Measurements from ENCODE around the gene ZNF367.

DNA sequence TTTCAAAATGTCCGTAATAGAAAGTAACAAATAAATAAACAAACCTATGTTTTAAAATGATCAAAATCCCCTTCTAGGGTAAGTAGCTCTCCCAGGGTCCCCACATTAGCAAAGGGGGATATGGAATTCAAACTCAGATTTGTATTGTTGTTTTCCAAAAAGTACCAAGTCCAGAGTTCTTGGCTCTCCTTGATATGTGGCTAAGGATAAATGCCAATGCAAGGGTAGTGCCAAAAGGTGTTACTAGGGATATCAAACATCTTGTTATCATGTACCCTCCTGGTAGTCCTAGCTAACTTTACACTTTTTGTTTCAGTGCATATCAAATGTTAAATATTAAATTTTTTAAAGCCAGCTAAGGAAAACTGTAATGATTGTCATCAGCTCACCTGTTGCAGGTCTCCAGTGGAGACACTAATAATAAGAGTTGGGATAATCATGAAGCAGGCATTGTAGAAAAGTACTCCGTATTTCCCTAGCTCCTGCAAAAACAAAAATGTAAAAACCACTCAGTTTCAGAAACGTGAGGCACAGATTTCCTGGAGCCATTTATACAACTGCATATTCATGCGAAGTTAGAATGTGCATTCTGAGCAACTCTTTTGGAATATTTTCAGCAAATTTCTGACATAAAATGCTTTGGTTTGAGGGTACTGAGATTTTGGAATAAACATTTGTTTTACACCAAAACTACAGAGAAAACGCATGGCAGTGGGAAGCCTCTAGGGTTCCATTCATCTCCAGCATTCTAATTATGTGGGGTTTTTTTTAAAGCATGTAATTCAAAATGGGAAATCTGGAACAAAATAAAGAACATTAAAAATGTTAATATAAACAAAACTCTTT lies 74.4 kb downstream of the ZNF367 start:
- TF ChIP-seq, protein P1, sequence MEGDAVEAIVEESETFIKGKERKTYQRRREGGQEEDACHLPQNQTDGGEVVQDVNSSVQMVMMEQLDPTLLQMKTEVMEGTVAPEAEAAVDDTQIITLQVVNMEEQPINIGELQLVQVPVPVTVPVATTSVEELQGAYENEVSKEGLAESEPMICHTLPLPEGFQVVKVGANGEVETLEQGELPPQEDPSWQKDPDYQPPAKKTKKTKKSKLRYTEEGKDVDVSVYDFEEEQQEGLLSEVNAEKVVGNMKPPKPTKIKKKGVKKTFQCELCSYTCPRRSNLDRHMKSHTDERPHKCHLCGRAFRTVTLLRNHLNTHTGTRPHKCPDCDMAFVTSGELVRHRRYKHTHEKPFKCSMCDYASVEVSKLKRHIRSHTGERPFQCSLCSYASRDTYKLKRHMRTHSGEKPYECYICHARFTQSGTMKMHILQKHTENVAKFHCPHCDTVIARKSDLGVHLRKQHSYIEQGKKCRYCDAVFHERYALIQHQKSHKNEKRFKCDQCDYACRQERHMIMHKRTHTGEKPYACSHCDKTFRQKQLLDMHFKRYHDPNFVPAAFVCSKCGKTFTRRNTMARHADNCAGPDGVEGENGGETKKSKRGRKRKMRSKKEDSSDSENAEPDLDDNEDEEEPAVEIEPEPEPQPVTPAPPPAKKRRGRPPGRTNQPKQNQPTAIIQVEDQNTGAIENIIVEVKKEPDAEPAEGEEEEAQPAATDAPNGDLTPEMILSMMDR (IDR thresholded peaks at IDR 0.05) = no peak
- no peak for TF ChIP-seq POLR2A (IDR thresholded peaks at IDR 0.05)

Measured in body of pancreas (tissue), 4 donors.